NCI-H2196 treated with DMSO at 0.1 percent for 48 hours (cell line): Measurements from ENCODE around the gene HNF1B.

ENCODE experiments used
- DNase-seq: peaks from one replicate; lab custom pipeline; 2025; ENCODE audit not compliant: unreplicated experiment; lab: John Stamatoyannopoulos, UW

Gene HNF1B

DNA sequence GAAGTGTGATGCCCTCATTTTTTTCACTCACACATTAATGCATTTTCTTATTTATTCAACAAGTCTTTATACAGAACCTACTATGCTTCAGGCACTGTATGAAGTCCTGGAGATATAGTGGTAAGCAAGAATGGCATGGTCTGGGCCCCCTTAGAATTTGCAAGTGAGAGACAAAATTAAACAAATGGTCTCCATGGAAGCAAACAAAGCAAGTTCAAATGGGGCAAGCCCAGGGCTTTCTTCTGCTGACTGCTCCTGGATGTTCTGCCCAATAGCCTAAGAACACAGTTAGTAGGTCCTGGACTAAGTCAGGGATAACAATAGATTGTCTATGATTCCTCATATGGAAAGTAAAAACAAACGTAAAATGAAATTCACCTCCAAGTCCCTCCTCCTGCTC lies 70.3 kb downstream of the HNF1B start:
- DNase-seq: no peak

GRCh38 chr17:37673386-37673785 lies 71.5 kb downstream of the HNF1B start:
- no peak for DNase-seq

DNA sequence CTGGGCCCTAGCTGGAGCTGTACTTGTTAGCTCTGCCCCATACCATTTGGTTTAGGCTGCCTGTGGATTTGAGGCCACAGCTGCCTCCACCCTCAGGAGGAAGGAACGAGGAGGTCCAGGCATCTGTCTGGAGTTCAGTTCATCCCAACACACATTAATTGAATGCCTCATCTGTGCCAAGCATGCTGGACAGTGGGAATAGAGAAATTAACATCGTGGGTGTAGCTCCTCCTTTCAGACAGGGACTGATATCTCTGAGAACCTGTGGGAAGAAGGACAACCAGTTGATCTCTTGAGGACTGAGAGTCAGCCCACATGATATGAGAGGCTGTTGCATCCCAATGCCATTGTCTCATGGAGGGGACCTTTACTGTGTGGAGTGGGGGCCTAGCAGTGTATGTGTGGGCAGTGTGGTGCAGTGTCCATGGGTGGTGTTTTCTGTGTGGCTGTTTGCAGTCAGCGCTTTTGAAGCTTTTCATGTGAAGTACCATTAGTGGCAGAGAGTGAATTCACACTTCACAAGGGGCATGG lies 72.2 kb downstream of the HNF1B start:
- DNase-seq: no peak

DNA sequence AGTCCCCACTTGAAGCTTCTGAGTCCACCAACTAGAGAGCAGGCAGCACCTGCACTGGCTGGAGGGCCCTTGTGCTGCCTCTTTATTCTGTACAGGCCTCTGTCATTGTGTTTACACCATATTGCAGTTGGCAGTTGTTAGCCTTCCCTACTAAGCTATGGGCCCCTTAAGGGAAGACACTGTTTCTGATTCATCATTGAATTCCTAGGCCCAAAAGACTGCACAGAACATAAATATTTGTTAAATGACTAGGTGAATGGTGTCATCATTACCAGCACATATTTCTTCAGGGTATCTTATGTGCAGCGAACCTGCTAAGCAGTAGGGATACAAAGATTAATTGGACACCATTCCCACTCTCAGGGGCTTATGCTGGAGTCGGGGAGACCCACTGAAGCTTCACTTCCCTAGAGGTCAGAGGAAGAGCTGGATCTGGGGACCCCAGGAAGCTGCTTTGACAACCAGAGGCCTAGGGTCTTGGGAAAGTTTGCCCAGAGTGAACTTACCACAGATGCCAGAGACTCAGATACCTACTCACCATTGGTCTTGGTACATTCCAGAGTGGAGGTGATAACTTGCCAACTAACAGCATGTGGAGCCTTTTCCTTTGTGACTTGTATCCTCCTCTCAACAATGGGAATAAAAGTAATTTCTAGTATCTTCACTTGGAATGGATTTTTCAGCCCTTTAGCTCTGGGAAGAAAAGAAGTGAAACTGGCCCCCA lies 72.9 kb downstream of the HNF1B start:
- DNase-seq: no peak

DNA sequence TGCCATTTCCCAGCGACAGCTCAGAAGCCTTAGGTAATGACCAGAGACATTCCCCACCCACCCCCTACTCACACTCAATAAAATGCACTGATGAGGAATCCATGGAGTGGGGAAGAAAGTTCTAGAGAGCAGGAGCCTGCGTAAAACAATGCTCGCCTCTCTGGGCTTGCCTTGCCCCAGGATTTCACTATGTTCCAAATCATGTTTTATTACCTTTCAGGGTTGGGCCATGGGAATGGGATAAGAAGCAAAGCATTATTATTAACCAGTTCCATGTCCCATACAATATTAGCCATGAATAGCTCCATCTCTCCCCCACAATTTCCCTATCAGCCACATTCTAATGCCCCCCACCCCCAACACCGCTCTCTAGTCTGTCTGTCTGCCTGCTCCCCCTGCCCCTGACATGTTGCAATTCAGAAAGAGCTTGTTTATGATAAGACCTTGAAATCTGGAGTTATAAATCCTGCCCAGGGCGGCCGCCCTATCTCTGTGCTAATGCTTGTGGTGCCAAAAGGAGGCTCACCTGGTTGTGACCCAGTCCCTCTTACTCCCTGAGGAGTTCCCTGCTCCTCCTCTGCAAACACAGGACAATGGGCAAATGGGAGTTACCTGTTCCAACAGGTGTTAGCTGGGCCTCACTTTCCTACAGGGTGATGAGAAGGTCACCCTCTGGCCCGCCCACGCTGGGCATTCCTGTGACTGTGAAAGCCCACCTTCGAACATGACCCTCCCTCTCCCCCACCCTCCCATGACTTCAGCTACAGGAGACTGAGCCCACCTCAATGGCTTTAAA lies 73.6 kb downstream of the HNF1B start:
- DNase-seq: no peak

DNA sequence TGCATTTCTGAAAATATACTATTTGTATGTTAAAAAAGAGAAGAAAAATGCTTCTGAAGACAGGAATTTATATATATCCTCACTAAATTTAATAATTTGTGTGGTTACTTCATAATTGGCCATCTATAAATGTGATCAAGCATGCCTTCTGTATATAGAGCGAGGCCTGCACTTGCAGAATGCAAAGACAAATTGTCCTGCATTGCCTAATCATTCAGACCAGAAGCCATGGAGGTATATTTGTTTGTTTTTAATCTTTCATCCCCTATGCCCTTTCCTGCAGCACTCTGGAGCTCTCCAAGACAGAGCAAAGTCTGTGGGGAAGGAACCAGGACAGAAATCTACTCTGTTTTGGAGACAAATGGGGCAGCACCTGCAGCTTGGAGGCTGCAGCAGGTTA lies 77.8 kb downstream of the HNF1B start:
- DNase-seq: no peak

GRCh38 chr17:37664214-37664613 lies 80.6 kb downstream of the HNF1B start:
- DNase-seq: no peak

GRCh38 chr17:37662353-37662752 lies 82.5 kb downstream of the HNF1B start:
- no peak for DNase-seq

- DNase-seq: no peak
Measured at GRCh38 chr17:37661400-37662014, 83.4 kb downstream of the HNF1B start.

GRCh38 chr17:37659925-37660324 lies 84.9 kb downstream of the HNF1B start:
- DNase-seq: no peak

DNA sequence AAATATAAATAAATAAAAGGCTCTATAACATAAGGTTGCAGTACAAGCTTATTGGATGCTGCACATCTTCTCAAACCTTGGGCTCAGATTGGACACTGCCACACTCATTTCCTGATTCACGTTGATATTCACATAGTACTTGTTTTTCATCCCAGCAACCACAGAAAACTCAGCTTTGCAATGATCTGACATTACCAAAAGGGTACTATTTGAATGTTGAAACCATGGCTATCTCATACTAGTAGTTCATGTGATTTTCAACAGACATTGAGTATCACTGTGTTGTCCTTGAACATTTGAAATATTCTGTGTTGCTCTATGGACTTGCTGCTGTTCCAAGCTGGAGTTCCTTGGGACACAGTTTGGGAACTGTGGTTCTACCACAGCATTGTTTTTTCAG lies 87.7 kb downstream of the HNF1B start:
- DNase-seq: no peak

DNA sequence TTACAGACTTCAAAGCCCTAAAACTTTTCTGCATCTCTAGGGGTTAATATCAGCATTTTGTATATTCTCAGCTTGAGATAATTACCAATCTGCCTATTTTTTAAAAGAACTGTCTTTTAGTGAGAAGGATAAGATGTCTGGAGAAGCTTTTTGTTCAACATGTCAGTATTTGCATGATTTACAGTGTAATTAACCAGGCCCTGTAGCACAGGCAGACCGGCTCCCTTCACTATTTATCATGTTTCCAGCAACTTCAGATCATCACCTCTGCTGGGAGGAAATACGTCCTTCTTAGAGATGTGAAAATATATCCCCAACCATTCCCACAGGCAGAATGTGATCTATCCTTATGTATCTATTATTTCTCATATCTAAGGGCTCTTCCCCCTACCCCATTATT lies 93.0 kb downstream of the HNF1B start:
- DNase-seq: no peak

- DNase-seq: peak; percentile 0
Measured at GRCh38 chr17:37650419-37651003, 94.3 kb downstream of the HNF1B start.

DNA sequence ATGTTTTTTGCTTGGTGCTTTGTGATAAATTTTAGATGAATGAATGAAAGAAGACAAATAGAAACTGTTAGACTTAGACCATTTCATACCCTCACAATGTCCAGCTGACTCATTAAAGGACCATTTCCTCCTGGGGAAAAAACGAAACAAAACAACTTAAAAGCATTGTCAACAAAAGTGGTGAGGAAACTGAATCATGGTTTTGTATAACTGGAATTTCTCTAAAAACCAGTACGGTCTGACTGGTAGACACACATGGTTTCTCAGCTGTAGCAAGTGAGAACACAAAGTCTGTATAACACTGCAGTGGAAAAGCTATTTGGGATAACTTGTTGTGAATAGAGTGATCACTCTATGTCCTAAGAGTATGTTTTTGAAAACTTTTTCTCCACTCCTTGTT lies 96.3 kb downstream of the HNF1B start:
- no peak for DNase-seq

DNA sequence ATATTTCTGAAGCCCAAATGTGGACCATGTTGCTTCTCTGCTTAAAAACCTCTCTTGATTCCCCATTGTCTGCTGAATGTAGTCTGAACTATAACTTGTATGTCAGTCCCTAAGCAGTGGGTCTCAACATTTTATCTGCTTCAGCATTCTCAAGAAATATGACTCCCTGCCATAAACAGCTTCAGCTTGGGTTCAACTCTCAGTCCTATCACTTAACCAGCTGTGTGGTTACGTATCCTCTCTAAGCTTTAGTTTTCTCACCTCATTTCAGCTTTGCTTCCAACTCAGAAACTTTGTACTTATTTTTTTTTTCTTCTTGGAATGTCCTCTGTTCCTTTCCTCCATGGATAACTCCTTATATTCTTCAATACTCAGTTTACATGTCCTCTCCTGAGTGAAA lies 97.0 kb downstream of the HNF1B start:
- DNase-seq: no peak

DNA sequence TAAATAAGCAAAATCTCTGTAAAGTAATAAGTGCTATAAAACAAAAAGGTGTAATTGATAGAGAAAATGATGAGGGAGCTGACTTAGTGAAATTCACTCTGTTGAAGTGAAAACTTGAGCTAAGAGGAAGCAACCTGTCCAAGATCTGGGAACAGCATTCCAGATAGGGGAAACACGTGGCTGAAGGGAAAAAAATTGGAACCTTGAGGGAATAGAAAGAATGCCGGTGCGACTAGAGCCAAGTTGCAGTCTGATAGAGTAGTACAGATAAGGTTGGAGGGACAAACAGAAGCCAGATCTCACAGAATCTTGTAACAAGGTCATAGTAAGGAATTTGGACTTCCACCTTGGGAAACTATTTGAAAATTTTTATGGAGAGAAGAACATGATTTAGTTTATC lies 101.0 kb downstream of the HNF1B start:
- no peak for DNase-seq

DNA sequence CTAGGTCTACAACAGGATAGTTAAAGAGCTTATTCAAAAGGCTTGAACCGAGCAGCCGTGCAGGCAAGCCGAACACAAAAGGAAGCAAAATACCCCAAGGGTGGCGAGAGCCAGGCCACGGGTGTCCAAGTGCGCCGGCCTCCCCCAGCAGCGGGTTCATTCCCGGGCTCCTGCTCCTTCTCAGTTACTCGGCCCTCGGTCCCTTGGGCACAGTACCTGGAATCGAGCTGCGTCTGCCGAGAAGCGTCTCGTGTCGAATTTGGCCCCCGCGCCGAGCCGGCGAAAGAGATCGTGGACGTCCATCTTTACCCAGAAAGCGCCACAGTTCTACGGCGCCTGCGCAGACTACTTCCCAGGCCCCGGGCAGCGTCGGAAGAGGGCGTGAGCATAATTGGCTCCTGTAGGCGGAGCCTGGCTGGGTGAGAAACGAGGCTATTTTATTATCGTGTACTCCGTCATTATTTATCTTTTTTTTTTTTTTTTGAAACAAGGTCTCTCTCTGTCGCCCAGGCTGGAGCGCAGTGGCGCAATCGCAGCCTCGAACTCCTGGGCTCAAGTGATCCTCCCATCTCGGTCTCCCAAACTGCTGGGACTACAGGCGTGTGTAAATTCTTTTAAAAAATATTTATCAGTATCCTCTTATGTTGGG lies 101.6 kb downstream of the HNF1B start, which contains the start of gene DDX52:
Gene DDX52, minus strand, starts transcription at position 329 of the 649 bp plus-strand sequence. Its CDS starts 26 bp downstream, at position 303.
- DNase-seq: peak; percentile 57

- no peak for DNase-seq
Measured at GRCh38 chr17:37642681-37643080, 102.2 kb downstream of the HNF1B start.

DNA sequence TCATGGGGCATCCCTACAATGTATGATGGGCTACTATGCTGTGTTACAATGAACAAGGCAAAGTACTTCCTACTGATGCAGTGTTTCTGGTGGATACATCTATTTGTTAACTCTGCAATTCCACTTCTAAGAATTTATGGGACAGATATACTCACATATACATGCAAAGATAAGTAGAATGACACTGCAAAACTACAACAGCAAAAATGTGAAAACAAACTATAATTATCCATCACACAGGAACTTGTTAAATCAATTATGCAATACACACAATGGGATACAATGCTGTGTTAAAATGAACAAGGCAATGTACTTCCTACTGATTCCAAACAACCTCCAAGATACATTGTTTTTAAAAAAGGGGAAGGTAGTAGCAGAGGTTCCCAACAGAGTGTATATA lies 104.8 kb downstream of the HNF1B start:
- no peak for DNase-seq

DNA sequence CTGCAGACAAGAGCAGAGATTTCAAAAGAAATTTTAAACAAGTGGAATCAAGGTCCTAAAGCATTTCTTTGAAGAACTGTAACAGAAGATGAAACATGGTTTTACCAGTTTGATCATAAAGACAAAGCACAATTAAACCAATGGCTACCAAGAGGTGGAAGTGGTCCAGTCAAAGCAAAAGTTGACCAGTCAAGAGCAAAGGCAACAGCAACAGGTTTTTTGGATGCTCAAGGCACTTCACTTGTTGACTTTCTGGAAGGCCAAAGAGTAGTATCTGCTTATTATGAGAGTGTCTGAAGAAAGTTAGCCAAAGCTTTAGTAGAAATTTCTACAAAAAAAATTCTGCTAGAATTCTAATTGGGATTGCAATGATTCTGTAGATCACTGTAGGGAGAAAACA lies 106.9 kb downstream of the HNF1B start:
- no peak for DNase-seq
